ENCODE measurements around the gene PLCD3. TPM values are rescaled to one million over a fixed set of nuclear protein-coding genes. Genes with fewer than 3 reads are reported as not detected.

Gene PLCD3
- total RNA-seq (1 to 10 TPM; 2.8 to 9.9 (median 7.1) TPM), polyA plus RNA-seq (1 to 10 TPM; 1.5 to 3.5 (median 3.4) TPM)
- long read RNA-seq, donor 1, full-length matches to known transcripts: 1 of 1 reads
- long read RNA-seq, donor 1, partial matches to known transcripts: 0 of 1 reads
- long read RNA-seq, donor 1, other reads (novel, unspliced or antisense): 0 of 1 reads
- long read RNA-seq, donor 2: 0 reads

- Histone ChIP-seq H3K4me3 (peak within 1 kb of the TSS; percentile 65 to 92 (median 80)), H3K36me3 (peaks cover 0 to 3% (median 0%) of the 10 kb centered on the region in 6 donors), H3K4me1 (peaks cover 14 to 84% (median 43%) of the 10 kb centered on the region in 6 donors), H3K27ac (peak within 1 kb of the TSS; percentile 79 to 98 (median 94)), H3K27me3 (replicated peaks in 1 of 7) (no peaks in the 10 kb centered on the region), H3K9me3 (no peaks in the 10 kb centered on the region)
- DNase-seq: peak; percentile 93
- WGBS, 5 donors: 1 to 3% (median 1%) methylated on average over 6 to 36 of the region's 36 CpGs; no CpG with 5 or more reads in 1 of the 5 donors
- TF ChIP-seq POLR2A (IDR thresholded peaks at IDR 0.05): no peak
- no peak for TF ChIP-seq POLR2AphosphoS5 (IDR thresholded peaks at IDR 0.05)
- TF ChIP-seq, protein P1, sequence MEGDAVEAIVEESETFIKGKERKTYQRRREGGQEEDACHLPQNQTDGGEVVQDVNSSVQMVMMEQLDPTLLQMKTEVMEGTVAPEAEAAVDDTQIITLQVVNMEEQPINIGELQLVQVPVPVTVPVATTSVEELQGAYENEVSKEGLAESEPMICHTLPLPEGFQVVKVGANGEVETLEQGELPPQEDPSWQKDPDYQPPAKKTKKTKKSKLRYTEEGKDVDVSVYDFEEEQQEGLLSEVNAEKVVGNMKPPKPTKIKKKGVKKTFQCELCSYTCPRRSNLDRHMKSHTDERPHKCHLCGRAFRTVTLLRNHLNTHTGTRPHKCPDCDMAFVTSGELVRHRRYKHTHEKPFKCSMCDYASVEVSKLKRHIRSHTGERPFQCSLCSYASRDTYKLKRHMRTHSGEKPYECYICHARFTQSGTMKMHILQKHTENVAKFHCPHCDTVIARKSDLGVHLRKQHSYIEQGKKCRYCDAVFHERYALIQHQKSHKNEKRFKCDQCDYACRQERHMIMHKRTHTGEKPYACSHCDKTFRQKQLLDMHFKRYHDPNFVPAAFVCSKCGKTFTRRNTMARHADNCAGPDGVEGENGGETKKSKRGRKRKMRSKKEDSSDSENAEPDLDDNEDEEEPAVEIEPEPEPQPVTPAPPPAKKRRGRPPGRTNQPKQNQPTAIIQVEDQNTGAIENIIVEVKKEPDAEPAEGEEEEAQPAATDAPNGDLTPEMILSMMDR (IDR thresholded peaks at IDR 0.05 in 8 of 11, conservative IDR thresholded peaks at IDR 0.05 in 3 of 11): no peak
- intact Hi-C loops (cut with DNase I; ENCODE audit: low total_unique reads): no loop called here
Observed at GRCh38 chr17:45132320-45132571, at the start of gene PLCD3. PLCD3 (minus strand) TSS chr17:45132515; CDS start chr17:45132410, 105 bp downstream.

GRCh38 chr17:45177563-45177962 is 45.2 kb upstream of the PLCD3 start:
- intact Hi-C loops (cut with DNase I; ENCODE audit: low total_unique reads): no loop called here
- Histone ChIP-seq H3K36me3 (no peaks in the 10 kb centered on the region), H3K4me1 (peaks cover 0 to 34% (median 14%) of the 10 kb centered on the region in 6 donors), H3K27me3 (replicated peaks in 1 of 7) (no peaks in the 10 kb centered on the region), H3K27ac (no peak overlapping the region), H3K9me3 (no peaks in the 10 kb centered on the region), H3K4me3 (no peak overlapping the region)
- TF ChIP-seq POLR2AphosphoS5 (IDR thresholded peaks at IDR 0.05): no peak
- TF ChIP-seq, protein P1 (IDR thresholded peaks at IDR 0.05 in 8 of 11, conservative IDR thresholded peaks at IDR 0.05 in 3 of 11): no peak
- TF ChIP-seq POLR2A (IDR thresholded peaks at IDR 0.05): no peak
- WGBS, 5 donors: 75 to 94% (median 87%) methylated on average over 5 to 7 of the region's 7 CpGs
- no peak for DNase-seq

DNA sequence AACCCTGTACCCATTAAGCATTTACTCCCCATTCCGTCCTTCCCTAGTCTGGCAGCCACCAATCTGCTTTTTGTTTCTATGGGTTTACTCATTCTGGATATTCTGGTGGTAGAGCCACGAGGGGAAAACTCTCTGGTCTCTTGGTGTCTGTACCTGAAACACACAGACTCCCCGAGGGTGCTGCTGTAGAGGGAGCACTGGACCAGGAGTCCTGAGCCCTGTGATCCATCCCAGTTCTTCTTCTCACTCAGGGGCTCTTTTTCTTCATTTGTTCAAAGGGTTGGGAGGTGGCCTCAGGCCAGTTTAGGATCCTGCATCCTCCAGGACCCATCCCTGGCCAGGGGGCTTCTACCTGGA is 43.4 kb upstream of the PLCD3 start:
- 67 to 88% (median 80%) methylated on average over 3 of the region's 3 CpGs for WGBS, 5 donors
- H3K27ac ChIP-seq: peak overlapping the region in 6 of 8 donors; percentile 13 to 68 (median 58)
- intact Hi-C loops (cut with DNase I; ENCODE audit: low total_unique reads): no loop called here
- H3K27me3 ChIP-seq (replicated peaks in 1 of 7): no peaks in the 10 kb centered on the region
- H3K9me3 ChIP-seq: no peaks in the 10 kb centered on the region
- H3K36me3 ChIP-seq: no peaks in the 10 kb centered on the region
- H3K4me3 ChIP-seq: no peak overlapping the region
- TF ChIP-seq POLR2A (IDR thresholded peaks at IDR 0.05) (no peak), POLR2AphosphoS5 (IDR thresholded peaks at IDR 0.05) (no peak)
- TF ChIP-seq, protein P1 (IDR thresholded peaks at IDR 0.05 in 8 of 11, conservative IDR thresholded peaks at IDR 0.05 in 3 of 11): no peak
- DNase-seq: no peak
- H3K4me1 ChIP-seq: peaks cover 0 to 52% (median 32%) of the 10 kb centered on the region in 6 donors

DNA sequence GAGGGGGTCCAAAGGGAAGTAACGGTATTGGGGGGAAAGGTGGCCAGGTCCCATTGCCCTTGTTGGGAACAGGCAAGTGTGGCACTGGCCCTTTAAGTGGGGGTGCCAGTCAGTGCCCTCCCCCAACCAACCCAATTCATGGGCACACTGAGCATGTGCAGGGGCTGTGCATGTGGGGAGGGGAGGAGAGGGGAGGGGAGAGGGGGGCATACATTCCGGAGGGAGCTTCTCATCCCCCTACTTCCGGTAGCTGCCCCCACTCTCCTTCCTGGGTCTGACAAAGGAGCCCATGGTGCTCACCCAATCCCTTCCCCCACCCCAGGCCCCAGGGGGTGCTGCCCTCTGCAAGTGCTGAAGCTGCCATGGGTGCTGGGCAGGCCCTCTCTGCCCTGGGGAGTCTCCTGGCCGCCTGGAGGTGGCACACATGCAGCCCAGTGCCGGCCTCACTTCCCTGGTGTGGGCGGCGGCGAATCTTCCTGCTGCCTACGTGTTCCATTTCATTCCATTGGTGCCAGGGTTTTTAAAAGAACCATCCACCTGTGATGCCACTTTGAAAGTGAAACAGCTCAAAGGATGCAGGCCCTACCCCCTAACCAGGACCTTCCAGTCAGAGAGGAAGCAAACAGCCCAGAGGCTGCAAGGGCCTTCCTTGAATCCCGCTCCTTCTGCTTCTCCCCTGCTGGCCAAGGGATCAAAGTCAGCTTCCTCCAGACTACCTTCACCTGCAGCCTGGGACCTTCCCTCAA is 40.4 kb upstream of the PLCD3 start:
- H3K4me1 ChIP-seq: peaks cover 0 to 61% (median 33%) of the 10 kb centered on the region in 6 donors
- no peaks in the 10 kb centered on the region for H3K27me3 ChIP-seq (replicated peaks in 1 of 7)
- H3K4me3 ChIP-seq: peak overlapping the region in 7 of 8 donors; percentile 15 to 70 (median 32)
- intact Hi-C loops (cut with DNase I; ENCODE audit: low total_unique reads): no loop called here
- TF ChIP-seq POLR2AphosphoS5 (IDR thresholded peaks at IDR 0.05) (peak; percentile 24 to 71 (median 53)), POLR2A (IDR thresholded peaks at IDR 0.05) (no peak)
- DNase-seq: peak; percentile 88
- H3K9me3 ChIP-seq: no peaks in the 10 kb centered on the region
- 6 to 14% (median 11%) methylated on average over 6 to 10 of the region's 10 CpGs for WGBS, 5 donors
- H3K27ac ChIP-seq: peak overlapping the region; percentile 23 to 90 (median 78)
- peaks cover 0 to 20% (median 4%) of the 10 kb centered on the region in 6 donors for H3K36me3 ChIP-seq
